HG02588 (cell line): ENCODE results near the gene FBP1.
"Not testable (repeated sequence)": the region's sequence is repeated elsewhere in the genome, so short reads cannot be mapped to it uniquely, and the experiment has no call there.

Experiments
- ATAC-seq: cut with Tn5 transposase; IDR thresholded peaks from one replicate; pipeline ENCODE4 v1.9.1; 2021; ENCODE audit warnings: mild to moderate bottlenecking, moderate library complexity; ENCODE audit not compliant: unreplicated experiment

Gene FBP1

GRCh38 chr9:94623253-94623652 lies 16.1 kb downstream of the FBP1 start:
- no peak for ATAC-seq

- ATAC-seq: no peak
Observed at GRCh38 chr9:94622087-94622800, 17.1 kb downstream of the FBP1 start.

- no peak for ATAC-seq
Observed at GRCh38 chr9:94619026-94619425, 20.3 kb downstream of the FBP1 start.

GRCh38 chr9:94613003-94613402 lies 26.3 kb downstream of the FBP1 start:
- no peak for ATAC-seq

GRCh38 chr9:94612071-94612470 lies 27.2 kb downstream of the FBP1 start:
- no peak for ATAC-seq

GRCh38 chr9:94611638-94612068 lies 27.7 kb downstream of the FBP1 start:
- no peak for ATAC-seq

- no peak for ATAC-seq
Observed at GRCh38 chr9:94610181-94610606, 29.1 kb downstream of the FBP1 start.

GRCh38 chr9:94607423-94607691 lies 32.0 kb downstream of the FBP1 start:
- ATAC-seq: no peak

GRCh38 chr9:94606646-94607422 lies 32.5 kb downstream of the FBP1 start:
- no peak for ATAC-seq

- no peak for ATAC-seq
Observed at GRCh38 chr9:94603259-94604160, 35.8 kb downstream of the FBP1 start.

GRCh38 chr9:94602666-94603065 lies 36.7 kb downstream of the FBP1 start:
- no peak for ATAC-seq

GRCh38 chr9:94600715-94601114 lies 38.6 kb downstream of the FBP1 start:
- no peak for ATAC-seq

- ATAC-seq: no peak
Observed at GRCh38 chr9:94600258-94600657, 39.1 kb downstream of the FBP1 start.

- no peak for ATAC-seq
Observed at GRCh38 chr9:94599102-94599501, 40.2 kb downstream of the FBP1 start.

- ATAC-seq: no peak
Observed at GRCh38 chr9:94593459-94594345, 45.6 kb downstream of the FBP1 start, which contains the start of gene FBP2. FBP2 (minus strand) TSS chr9:94593824; CDS start chr9:94593726, 98 bp downstream.

- not testable (repeated sequence) for ATAC-seq
Observed at GRCh38 chr9:94592683-94593082, 46.6 kb downstream of the FBP1 start.

GRCh38 chr9:94591876-94592275 lies 47.4 kb downstream of the FBP1 start:
- no peak for ATAC-seq

- not testable (repeated sequence) for ATAC-seq
Observed at GRCh38 chr9:94591046-94591545, 48.2 kb downstream of the FBP1 start.

- ATAC-seq: no peak
Observed at GRCh38 chr9:94588681-94589080, 50.6 kb downstream of the FBP1 start.

GRCh38 chr9:94586814-94587213 lies 52.5 kb downstream of the FBP1 start:
- no peak for ATAC-seq
